NT2/D1 (cell line): ENCODE measurements around the gene VSTM2A.

ENCODE experiments used
- SUZ12 ChIP-seq: IDR thresholded peaks from 2 replicates; pipeline ENCODE4 v1.6.1; 2011; ENCODE audit not compliant: insufficient read length, insufficient read depth; ENCODE audit errors: extremely low read depth
- YY1 ChIP-seq: IDR thresholded peaks from 2 replicates; pipeline ENCODE4 v1.6.1; 2011; ENCODE audit not compliant: insufficient read length, insufficient read depth
- ZNF274 ChIP-seq: IDR thresholded peaks from 2 replicates; pipeline ENCODE4 v1.6.1; 2011; ENCODE audit warnings: mild to moderate bottlenecking, low read depth, low read length

DNA sequence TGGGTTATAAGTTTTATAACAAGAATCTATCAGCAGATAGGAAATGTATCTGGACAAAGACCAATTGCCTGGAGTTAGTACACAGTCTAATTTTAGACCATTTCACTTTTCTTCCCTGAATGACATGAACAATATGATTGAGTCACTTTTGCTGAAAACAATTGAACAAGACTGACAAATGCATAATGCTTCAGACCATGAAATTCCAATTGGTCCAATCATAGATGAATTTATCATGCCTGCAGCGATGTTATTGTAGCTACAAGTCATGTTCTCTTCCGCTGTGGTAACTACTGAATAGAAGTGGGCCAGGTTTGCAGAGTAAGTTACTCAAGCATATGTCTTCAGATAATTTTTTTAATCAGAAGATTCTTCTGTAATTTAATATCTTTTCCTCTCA lies 73.4 kb downstream of the VSTM2A start:
- TF ChIP-seq YY1, result no peak
- TF ChIP-seq ZNF274, result no peak
- no peak for TF ChIP-seq SUZ12
